HepG2 (cell line): ENCODE measurements around the gene TAS2R60.

Source experiments
- JARID2 ChIP-seq: sonication (generic); formaldehyde crosslinking; IDR thresholded peaks from 2 replicates; pipeline ENCODE4 v1.8.1; 2023; ENCODE audit warnings: missing genetic modification reagents, inconsistent platforms; ENCODE audit not compliant: insufficient replicate concordance
- KLF12 ChIP-seq: sonication (generic); formaldehyde crosslinking; IDR thresholded peaks from 2 replicates; pipeline ENCODE4 v1.4.0; 2020; ENCODE audit warnings: missing genetic modification reagents, borderline replicate concordance
- RFXAP ChIP-seq: sonication (generic); formaldehyde crosslinking; IDR thresholded peaks from 2 replicates; pipeline ENCODE4 v1.4.0; 2020; ENCODE audit warnings: missing genetic modification reagents, borderline replicate concordance
- ZC3H4 ChIP-seq: sonication (generic); formaldehyde crosslinking; IDR thresholded peaks from 2 replicates; pipeline ENCODE4 v1.4.0; 2020; ENCODE audit warnings: missing genetic modification reagents, borderline replicate concordance
- ZNF160 ChIP-seq: sonication (generic); formaldehyde crosslinking; IDR thresholded peaks from 2 replicates; pipeline ENCODE4 v1.8.0; 2022; ENCODE audit warnings: mild to moderate bottlenecking, inconsistent platforms, missing genetic modification reagents
- TF ChIP-seq, protein P1 (sequence below): sonication (generic); formaldehyde crosslinking; IDR thresholded peaks from 2 replicates; pipeline ENCODE4 v1.8.1; 2023; ENCODE audit warnings: mild to moderate bottlenecking, missing genetic modification reagents, borderline replicate concordance
- TF ChIP-seq, protein P2 (sequence below): IDR thresholded peaks from 2 replicates; pipeline ENCODE4 v1.6.1; 2016; ENCODE audit warnings: low read depth, borderline replicate concordance

DNA sequence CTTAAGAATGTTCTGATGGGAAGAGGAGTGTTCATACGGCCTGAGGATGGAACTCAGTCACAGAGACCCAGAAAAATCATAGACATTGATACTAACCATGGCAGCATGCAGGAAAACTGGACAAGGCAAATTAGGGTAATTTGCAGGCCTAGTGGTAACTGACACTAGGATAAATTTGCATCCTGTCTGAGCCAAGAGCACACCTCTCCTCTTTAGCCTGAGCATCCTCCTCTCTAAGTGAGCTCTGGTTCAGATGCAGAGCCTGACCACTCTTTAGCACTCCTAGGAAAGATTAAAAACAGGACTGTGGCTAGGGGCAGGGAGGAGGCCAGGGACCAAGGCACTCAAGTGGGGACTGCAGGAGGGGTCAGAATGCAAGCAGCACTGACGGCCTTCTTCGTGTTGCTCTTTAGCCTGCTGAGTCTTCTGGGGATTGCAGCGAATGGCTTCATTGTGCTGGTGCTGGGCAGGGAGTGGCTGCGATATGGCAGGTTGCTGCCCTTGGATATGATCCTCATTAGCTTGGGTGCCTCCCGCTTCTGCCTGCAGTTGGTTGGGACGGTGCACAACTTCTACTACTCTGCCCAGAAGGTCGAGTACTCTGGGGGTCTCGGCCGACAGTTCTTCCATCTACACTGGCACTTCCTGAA lies 34.4 kb downstream of the TAS2R60 start, which contains the start of gene TAS2R41:
- TF ChIP-seq RFXAP (no peak), KLF12 (CRISPR knock-in tag) (no peak), ZNF160 (CRISPR knock-in tag) (no peak), ZC3H4 (CRISPR knock-in tag) (no peak), JARID2 (CRISPR knock-in tag) (no peak)
- TF ChIP-seq, protein P1, sequence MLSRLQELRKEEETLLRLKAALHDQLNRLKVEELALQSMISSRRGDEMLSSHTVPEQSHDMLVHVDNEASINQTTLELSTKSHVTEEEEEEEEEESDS (CRISPR knock-in tag), result no peak
- TF ChIP-seq, protein P2, sequence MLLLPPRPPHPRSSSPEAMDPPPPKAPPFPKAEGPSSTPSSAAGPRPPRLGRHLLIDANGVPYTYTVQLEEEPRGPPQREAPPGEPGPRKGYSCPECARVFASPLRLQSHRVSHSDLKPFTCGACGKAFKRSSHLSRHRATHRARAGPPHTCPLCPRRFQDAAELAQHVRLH, result no peak
